ENCODE data around the gene ADAP2. TPM values are rescaled to one million over a fixed set of nuclear protein-coding genes. Genes with fewer than 3 reads are reported as not detected.
"Not testable (repeated sequence)": the region's sequence is repeated elsewhere in the genome, so short reads cannot be mapped to it uniquely, and the experiment has no call there.

Gene ADAP2
- polyA plus RNA-seq, 3 donors: 2.3 to 2.8 (median 2.4) TPM

DNA sequence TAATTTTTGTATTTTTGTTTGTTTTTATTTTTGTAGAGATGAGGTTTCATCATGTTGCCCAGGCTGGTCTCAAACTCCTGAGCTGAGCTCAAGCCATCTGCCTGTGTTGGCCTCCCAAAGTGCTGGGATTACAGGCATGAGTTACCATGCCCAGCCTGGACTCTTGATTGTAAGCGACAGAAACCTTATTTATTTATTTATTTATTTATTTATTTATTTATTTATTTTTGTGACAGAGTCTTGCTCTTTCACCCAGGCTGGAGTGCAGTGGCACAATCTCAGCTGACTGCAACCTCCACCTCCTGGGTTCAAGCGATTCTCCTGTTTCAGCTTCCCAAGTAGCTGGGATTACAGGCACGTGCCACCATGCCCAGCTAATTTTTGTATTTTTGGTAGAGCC is 8.1 kb downstream of the ADAP2 start:
- DNase-seq (ENCODE audit: low read depth in 3 of 3, low spot score in 2 of 3): not testable (repeated sequence)

DNA sequence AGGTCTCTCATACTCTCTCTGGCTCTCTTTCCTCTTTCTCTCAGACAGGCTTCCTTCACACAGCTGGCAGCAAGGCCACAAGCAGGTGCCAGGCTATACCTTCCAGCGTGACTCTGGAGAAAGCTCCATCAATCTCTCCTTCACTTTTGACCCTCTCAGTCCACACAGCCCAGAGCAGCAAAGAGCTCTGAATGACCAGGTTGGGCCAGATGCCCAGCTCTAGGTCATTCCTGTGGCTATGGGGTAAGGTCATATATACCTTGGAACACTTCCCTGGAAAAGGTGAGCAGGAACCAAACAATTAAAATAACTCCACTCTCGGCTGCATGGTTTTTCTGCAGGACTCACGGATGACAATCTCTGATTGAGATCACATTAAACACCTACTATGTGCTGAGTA is 8.8 kb downstream of the ADAP2 start:
- DNase-seq (ENCODE audit: low read depth in 3 of 3, low spot score in 2 of 3): no peak

- DNase-seq (ENCODE audit: low read depth in 3 of 3, low spot score in 2 of 3): not testable (repeated sequence)
Observed at GRCh38 chr17:30931582-30931981, 9.8 kb downstream of the ADAP2 start.

GRCh38 chr17:30933966-30934365 is 12.2 kb downstream of the ADAP2 start:
- DNase-seq (ENCODE audit: low read depth in 3 of 3, low spot score in 2 of 3): no peak

DNA sequence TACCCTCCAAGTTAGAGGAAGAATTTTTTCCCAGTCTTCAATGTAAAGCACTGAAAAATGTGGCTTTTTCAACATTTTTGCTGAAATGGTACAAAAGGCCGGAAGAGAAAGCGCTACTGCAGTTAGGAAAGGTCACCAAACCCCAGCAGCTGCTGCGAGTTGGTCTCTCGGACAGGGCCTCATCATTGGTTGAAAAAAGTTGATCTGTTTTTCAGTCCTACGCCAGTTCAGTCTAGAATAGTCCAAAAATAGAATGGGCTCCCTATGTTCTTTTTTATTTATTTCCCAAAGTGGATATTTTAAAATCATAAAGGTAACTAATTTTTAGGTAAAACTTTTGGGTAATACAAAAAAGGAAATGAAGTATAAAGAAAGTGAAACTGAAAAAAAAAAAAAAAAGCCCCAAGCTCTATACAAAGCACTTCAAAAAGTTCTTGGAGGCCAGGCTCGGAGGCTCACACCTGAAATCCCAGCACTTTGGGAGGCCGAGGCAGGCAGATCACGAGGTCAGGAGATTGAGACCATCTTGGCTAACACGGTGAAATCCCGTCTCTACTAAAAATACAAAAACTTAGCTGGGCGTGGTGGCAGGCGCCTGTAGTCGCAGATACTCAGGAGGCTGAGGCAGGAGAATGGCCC is 17.4 kb downstream of the ADAP2 start:
- no peak for DNase-seq (ENCODE audit: low read depth in 3 of 3, low spot score in 2 of 3)

DNA sequence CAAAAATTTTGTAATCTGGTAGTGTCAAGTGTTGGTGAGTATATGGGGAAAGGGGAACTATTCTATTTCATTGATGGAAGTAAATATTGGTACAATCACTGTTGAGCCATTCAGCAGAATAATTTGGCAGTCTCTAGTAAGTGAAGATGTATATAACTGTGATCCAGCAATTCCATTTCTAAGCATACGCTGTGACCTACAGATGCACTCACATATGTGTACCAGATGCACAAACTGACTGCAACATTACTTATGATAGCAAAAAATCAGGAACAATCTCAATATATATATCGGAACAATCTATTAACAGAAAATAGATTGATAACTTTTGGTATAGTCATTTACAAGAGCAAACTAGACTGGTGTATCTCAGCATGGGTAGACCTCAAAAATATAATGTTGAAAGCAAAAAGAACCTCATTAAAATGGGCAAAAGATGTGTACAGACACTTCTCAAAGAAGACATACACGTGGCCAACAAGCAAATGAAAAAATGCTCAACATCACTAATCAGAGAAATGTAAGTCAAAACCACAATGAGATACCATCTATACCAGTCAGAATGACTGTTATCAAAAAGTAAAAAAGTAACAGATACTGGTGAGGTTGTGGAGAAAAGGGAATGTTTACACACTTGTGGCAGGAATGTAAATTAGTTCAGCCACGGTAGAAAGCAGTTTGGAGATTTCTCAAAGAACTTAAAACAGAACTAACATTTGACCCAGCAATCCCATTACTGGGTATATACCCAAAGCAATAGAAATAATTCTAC is 20.7 kb downstream of the ADAP2 start:
- no peak for DNase-seq (ENCODE audit: low read depth in 3 of 3, low spot score in 2 of 3)

GRCh38 chr17:30947796-30948195 is 26.1 kb downstream of the ADAP2 start:
- DNase-seq (ENCODE audit: low read depth in 3 of 3, low spot score in 2 of 3): no peak

GRCh38 chr17:30950189-30950588 is 28.4 kb downstream of the ADAP2 start:
- DNase-seq (ENCODE audit: low read depth in 3 of 3, low spot score in 2 of 3): no peak

DNA sequence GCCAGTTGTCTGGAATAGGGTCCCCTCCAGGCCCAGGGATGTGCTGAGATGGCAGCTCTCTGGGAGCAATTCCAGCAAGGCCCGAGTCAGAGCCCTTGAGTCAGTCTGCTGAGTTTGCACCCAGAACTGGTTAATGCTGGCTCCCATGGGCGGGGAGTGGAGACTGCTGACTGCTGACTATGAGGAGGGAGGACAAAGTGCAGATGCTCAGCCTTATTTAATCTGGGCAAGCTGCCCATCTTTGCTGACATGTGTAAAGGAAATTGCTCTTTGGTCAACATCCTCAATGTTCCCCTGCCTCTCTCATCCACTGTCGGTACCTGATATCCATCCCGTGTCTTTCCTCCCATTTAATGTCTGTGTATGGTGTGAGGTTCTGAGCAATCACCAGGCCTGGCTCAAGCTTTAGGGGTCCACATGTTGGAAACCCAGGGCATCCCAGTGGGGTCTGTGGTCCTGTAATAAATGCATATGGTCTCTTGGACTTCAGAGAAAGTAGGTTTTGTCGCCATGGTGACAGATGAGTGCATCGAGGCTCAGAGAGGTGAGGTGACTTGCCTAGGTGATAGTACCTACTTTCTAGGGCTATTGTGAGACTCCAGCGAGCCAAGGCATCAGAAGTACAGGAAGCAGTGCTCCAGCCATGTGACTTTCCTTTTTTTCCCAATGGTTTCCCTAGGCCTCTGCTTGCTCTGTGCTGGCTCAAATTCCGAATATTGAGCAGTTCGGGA is 29.1 kb downstream of the ADAP2 start:
- peak in 1 of 3 donors; percentile 41 for DNase-seq (ENCODE audit: low read depth in 3 of 3, low spot score in 2 of 3)

- DNase-seq (ENCODE audit: low read depth in 3 of 3, low spot score in 2 of 3): no peak
Observed at GRCh38 chr17:30952638-30953393, 31.1 kb downstream of the ADAP2 start.

DNA sequence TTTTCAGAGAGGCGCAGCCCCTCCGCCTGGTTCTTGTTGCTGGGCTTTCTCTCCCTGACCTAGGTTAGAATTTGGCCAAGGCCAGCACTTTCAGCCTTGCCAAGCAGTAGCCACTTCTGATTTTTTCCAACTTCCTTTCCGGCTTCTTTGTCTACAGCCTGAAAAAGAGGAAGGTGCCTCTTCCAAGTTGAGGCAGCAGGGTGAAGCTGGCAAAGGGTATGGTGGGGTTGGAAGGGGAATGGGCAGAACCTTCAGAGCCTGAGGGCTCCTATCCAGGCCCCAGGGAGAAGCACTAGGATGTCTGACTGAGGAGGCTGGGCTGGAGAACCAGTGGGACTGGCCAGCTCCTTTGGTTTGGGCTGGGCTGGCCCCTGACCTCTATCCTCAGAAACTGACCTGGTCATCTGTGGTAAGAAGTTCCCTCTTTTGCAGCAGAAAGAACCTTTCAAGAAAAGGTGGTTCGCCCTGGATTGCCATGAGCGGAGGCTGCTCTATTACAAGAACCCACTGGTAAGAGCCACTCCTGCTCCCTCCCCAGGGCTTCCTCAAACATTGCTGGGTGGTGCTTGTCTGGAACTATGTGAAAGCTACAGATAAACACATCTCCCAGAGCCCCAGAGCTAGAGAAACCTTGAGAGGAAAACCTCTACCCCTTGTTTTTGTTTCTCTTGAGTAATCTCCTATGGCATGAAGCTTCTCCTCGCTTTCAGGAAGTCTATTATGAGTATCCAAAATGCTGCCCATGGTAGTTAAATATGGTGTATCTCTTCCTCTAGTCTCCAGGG is 32.5 kb downstream of the ADAP2 start:
- DNase-seq (ENCODE audit: low read depth in 3 of 3, low spot score in 2 of 3): no peak

DNA sequence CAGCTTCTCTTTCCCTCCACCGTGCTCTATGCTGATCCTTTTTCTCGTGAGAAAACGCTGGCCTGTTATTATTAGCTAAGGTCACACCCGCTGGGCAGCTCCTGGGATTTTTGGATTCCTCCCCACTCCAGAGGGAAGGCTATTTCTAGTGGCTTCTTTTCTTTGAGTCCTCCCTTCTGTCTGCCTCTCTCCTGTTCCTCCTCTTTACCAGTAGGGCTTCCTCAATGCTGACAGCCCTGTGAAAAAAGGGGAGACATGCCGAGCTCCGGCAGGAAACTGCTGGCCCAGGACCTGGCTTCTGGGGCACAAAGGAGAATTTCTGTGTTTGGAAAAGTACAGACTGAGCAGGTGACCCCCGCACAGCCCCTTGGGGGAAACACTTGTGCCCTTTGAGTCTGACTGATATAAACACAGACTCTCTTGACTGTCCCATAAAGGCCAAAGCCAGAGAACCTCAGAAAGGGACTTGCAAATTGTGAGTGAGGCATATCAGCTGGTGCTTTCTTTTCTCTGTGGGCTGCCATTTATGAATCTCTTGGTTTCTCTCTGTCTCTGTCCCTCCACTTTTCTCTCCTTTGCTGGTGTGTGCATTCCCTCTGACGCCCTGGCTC is 35.1 kb downstream of the ADAP2 start:
- DNase-seq (ENCODE audit: low read depth in 3 of 3, low spot score in 2 of 3): no peak

DNA sequence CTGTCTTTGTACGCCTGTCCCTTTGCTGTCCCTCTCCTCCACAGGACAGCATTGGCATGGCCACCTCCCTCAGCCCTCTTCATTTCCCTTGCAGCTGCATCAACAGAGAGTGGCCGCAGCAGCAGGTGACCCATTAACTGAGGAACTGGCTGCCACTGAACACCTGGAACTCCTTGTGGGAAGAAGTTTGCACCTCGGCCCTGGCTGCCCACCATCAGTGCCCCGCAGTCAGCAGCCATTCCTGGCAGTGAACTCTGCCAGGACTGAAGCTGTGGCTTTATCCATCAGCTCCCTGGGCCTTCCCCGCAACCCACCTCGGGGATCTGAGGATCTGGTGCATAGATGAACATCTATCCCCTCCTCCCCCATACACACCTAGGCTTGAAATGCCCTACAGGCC is 36.0 kb downstream of the ADAP2 start:
- no peak for DNase-seq (ENCODE audit: low read depth in 3 of 3, low spot score in 2 of 3)

GRCh38 chr17:30958187-30958586 is 36.4 kb downstream of the ADAP2 start:
- DNase-seq (ENCODE audit: low read depth in 3 of 3, low spot score in 2 of 3): no peak

DNA sequence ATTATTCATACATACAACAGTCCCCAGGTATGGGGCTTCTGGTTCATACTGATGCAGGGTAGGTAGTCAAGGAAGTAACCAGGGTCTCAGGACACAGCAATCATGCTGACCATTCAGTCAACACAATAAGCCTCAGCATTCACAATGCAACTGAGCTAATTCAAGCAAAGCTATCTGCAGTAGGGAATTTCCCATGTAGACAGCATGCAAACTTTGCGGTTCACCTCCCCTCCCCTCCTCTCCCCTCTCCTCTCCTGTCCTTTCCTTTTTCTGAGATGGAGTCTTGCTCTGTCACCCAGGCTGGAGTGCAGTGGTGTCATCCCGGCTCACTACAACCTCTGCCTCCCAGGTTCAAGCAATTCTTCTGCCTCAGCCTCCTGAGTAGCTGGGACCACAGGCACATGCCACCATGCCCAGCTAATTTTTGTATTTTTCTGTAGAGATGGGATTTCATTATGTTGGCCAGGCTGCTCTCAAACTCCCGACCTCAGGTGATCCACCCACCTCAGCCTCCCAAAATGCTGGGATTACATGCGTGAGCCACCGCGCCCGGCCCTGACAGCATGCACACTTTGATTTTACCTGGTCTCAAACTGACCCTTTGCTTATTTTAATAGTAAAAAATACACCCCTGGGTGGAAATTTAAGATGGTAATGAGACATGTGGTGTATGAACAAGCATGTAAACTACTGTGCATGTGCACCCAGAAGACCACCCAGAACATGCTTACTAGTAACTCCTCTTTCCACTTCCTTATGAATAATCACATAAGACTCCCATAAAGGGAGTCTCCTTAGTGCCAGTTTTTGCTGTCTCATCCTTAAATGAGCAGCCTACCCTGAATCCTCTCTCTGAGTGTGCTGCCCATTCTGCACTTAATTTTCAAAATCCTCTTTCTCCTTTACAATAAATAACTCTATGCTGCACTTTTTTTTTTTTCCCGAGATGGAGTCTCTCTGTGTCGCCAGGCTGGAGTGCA is 39.8 kb downstream of the ADAP2 start:
- DNase-seq (ENCODE audit: low read depth in 3 of 3, low spot score in 2 of 3): no peak

DNA sequence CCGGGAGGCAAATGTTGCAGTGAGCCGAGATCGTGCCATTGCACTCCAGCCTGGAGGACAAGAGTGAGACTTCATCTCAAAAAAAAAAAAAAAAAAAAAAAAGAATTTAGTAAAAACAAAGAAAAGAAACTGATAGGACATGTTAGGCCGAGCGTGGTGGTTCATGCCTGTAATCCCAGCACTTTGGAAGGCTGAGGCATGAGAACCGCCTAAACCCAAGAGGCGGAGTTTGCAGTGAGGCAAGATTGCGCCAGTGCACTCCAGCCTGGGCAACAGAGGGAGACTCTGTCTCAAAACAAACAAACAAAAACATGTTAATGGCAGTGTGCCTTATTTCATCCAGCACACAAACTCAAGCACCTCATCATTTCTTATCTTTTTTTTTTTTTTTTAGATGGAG is 42.6 kb downstream of the ADAP2 start:
- DNase-seq (ENCODE audit: low read depth in 3 of 3, low spot score in 2 of 3): not testable (repeated sequence)

DNA sequence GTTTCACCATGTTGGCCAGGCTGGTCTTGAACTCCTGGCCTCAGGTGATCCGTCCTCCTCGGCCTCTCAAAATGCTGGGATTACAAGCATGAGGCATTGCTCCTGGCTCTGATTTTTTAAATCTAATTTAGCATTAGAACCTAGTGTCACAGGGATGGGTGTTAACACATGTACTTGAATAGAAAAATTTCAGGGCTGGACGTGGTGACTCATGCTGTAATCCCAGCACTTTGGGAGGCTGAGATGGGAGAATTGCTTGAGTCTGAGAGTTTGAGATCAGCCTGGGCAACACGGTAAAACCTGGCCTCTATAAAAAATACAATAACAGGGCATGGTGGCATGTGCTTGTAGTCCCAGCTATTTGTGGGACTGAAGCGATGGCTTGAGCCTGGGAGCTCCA is 43.1 kb downstream of the ADAP2 start:
- no peak for DNase-seq (ENCODE audit: low read depth in 3 of 3, low spot score in 2 of 3)

DNA sequence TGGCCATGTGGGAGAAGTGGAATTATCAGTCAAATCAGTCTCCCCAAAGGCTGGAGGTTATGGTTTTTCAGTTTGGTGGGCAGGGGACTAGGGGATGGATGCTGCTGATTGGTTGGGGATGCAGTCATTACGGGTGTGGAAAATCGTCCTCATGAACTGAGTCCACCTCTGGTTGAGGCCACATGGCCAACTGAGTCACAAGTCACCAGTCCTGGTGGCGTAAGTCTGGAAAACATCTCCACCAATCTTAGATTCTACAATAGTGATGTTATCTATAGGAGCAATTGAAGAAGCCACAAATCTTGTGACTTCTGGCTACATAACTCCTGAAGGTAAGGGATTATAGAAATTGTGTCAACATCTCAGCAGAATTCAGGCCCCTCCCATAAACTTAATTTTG is 43.9 kb downstream of the ADAP2 start:
- DNase-seq (ENCODE audit: low read depth in 3 of 3, low spot score in 2 of 3): no peak

- DNase-seq (ENCODE audit: low read depth in 3 of 3, low spot score in 2 of 3): not testable (repeated sequence)
Observed at GRCh38 chr17:30967911-30968310, 46.2 kb downstream of the ADAP2 start.
